ENCODE measurements around the gene ACTL7B.
"Not testable (repeated sequence)": the region's sequence is repeated elsewhere in the genome, so short reads cannot be mapped to it uniquely, and the experiment has no call there.

The ACTL7B gene

GRCh38 chr9:108845947-108846346 lies 9.8 kb downstream of the ACTL7B start:
- DNase-seq = no peak

DNA sequence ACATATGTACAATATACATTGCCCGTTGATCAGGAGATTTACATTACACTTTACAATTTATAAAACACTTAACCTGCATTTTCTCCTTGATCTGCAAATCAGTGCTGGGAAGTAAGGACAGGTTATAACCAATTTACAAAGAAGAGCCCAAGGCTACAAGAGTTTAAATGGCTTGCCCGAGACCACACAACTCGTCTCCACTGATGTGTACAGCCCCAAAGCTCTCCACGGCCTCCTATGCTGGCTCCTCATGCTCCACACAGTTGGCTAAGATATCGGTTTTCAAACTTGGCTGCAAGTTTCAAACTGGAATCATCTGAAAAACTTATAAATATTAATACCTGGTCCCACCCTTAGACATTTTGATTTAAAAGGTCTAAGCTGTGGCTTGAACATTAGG lies 10.3 kb downstream of the ACTL7B start:
- DNase-seq = no peak

DNA sequence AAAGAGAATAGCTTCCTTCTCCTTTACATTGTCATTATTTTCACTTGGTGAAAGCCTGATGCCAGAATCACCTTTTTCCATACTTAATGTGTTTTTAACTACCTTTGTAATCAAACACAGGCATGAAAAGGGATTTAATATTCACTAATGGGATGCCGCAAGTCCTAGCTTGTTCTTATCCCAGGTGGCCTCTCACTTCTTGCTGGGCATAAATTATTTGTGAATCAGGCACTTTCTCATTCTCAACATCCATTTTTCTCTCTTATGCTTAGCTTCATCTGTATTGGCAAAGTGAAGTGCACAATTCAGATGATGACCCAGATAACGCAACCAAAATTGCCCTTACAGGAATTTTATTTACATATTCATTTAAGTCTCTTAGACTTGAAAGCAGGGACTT lies 10.9 kb downstream of the ACTL7B start:
- no peak for DNase-seq

DNA sequence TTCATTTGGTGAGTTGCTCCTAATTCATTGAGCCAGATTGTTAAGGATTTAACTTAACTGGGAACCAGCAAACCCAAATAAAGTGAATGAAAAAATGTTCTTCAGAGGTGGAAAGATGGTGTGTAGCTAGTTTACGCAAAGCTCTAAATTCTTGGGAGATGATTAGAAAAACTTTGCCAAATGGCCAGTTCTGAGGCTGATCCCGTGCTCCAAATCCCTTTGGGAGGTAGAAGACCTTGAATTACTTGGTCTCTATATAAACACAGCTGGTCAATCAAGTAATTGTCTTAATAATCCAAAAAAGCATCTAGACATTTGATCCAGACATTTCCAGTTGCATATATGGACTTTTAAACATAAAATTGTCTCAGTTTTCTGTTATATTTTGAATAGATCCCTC lies 11.4 kb downstream of the ACTL7B start:
- DNase-seq = no peak

- no peak for DNase-seq
These were observed 13.0 kb downstream of the ACTL7B start for GRCh38 chr9:108842610-108843295.

- DNase-seq = not testable (repeated sequence)
These were observed 16.2 kb downstream of the ACTL7B start for GRCh38 chr9:108839561-108839960.

DNA sequence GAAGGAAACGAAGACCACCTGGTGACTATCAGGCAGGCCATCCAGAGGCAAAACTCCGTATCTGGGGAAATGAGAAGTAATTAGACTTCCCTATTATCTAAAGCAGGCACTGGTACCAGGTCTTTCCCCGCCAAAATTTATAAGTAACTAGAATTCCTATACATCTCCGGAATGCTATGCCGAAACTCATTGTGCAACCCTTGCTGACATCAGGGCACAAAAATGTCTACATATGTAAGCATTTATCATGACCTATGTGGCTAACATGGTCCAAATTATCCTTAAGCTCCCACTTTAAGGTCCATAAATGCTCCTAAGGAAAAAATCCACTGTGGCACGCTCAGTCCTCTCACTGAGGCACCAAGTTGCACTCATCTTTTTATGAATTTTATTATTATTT lies 17.8 kb downstream of the ACTL7B start:
- DNase-seq = no peak

DNA sequence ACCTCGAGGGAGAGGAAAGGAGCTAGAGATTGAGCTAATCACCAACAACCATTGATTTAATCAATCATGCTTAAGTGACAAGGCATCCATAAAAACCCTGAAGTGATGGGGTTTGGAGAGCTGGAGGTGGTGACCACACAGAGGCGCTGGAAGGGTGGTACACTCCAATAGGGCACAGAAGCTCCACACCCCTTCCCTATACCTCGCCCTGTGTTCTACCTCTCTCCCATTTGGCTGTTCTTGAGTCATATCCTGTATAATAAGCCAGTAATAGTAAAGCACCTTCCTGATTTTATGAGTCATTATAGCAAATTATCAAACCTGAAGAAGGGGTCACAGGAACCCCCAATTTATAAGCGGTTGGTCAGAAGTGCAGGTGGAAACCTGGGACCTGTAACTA lies 18.3 kb downstream of the ACTL7B start:
- DNase-seq = no peak

- DNase-seq = no peak
These were observed 19.0 kb downstream of the ACTL7B start for GRCh38 chr9:108836781-108837180.

DNA sequence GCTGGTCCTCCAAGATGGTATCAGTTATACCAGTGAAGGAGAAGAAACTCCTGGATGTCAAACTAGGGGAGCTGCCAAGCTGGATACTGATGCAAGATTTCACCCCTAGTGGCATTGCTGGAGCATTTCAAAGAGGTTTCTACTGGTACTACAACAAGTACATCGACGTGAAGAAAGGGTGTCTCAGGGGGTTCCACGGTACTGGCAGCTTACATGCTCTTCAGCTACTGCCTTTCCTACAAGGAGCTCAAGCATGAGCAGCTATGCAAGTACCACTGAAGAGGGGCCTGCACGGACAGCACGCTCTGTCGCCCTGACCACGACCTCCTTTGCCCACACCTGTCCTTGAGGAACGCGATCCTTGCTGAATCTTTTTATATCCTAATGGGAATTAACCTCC lies 19.5 kb downstream of the ACTL7B start:
- no peak for DNase-seq

GRCh38 chr9:108835831-108836230 lies 20.0 kb downstream of the ACTL7B start:
- no peak for DNase-seq

GRCh38 chr9:108834959-108835665 lies 20.7 kb downstream of the ACTL7B start:
- DNase-seq = no peak

DNA sequence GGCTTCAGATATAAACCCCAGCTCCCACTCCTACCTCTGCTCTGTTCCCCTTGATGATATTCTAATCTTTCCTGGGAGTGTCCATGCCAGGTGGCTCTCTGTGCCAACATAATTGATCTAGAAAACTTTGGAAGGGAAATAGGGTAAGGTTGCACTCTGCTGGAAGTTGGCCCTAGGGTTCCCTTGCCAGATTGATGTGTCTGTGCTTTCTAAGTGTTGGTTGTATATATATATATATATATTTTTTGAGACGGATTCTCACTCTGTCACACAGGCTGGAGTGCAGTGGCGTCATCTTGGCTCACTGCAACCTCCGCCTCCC lies 23.6 kb downstream of the ACTL7B start:
- no peak for DNase-seq

- DNase-seq = no peak
These were observed 24.1 kb downstream of the ACTL7B start for GRCh38 chr9:108831496-108832178.

GRCh38 chr9:108830272-108830671 lies 25.5 kb downstream of the ACTL7B start:
- DNase-seq = no peak

GRCh38 chr9:108823829-108824228 lies 32.0 kb downstream of the ACTL7B start:
- no peak for DNase-seq

- DNase-seq = peak in 7 of 56 donors; percentile 1 to 28 (median 6)
These were observed 39.7 kb downstream of the ACTL7B start for GRCh38 chr9:108816037-108816436.

DNA sequence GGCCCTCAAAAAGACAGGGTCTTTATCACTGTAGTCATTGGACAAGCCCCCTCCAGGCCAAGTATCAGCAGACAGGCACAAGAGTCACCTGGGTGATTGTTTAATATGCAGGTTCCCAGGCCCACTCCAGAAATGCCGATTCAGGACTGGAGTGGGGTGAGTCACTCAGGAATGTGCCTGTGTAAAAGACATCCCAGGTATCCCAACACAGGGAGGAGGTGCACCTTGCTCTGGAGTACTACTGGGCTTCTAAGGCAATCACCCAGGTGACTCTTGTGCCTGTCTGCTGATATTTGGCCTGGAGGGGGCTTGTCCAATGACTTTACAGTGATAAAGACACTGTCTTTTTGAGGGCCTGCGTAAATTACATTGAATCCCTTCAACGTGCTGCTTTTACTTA lies 40.6 kb downstream of the ACTL7B start:
- DNase-seq = no peak

GRCh38 chr9:108813951-108814601 lies 41.7 kb downstream of the ACTL7B start:
- peak in 22 of 56 donors; percentile 1 to 34 (median 8) for DNase-seq

DNA sequence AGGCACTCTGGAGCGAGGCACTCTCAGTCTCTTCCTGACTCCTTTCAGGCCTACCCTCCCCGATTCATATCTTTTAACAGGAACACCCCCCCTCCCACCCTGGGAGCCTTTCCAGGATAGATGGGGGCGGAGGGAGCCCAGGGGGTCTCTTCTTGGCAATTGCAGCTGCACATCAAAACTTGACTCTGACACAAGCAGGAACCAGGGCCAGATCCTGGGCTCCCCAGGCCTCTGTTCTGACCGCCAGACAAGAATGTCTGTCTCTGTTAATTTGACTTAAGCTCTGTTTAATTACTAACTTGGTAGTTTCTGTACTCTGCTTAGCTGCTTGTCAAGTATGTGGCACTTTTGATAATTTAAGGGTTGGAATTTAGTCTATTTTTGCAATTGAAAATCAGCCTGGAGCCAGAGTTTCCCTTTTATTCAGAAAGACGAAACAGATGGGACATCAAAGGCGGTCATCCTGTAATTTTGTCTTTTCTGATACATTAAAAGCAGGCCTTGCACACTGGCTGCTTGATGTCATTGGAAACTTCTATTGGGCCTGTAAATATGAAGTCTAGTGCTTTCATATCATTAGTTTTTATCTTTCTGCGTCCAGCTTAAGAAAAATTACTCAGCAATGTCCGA lies 43.3 kb downstream of the ACTL7B start:
- no peak for DNase-seq

DNA sequence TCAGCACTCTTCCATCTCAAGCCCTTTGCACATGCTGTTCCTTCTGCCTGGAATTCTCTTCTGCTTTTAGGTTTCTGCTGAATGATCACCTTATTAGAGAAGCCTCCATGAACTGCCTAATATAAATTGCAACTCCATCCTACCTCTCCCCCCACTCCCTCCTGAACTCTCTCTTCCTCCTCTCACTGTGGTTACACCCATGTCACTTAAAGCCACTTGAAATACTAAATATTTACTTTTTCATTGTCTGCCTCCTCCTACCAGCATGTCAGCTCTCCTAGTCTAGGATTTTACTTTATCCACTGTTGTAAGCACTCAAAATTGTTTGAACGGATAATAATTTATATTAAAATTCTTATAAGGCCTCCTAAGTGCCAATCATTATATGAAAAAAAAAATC lies 43.8 kb downstream of the ACTL7B start:
- no peak for DNase-seq

DNA sequence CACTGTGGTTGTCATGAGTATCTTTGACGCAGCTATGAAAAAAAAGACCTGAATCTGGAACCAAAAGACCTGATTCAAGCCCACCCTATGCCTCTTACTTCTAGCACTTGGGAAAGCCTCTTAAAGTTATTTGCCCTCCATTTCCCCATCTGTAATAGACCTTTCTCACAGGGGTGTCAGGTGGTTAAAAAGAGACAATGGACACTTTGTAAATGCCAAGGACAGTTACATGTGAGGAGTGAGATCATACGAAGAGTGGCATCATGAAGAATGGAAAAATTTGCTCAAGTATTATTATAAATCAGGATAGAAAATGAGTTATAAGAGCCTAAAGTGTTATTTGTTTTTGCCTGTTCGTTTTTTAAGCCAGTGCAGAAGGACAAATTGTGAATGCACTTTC lies 46.5 kb downstream of the ACTL7B start:
- DNase-seq = no peak
